GM19324 (cell line): ENCODE data around the gene GPX5.
"Not testable (repeated sequence)": the region's sequence is repeated elsewhere in the genome, so short reads cannot be mapped to it uniquely, and the experiment has no call there.

Experiments used
- ATAC-seq: cut with Tn5 transposase; IDR thresholded peaks from one replicate; pipeline ENCODE4 v1.9.1; 2021; ENCODE audit warnings: mild to moderate bottlenecking, moderate library complexity; ENCODE audit not compliant: unreplicated experiment, low FRiP score

Gene GPX5

DNA sequence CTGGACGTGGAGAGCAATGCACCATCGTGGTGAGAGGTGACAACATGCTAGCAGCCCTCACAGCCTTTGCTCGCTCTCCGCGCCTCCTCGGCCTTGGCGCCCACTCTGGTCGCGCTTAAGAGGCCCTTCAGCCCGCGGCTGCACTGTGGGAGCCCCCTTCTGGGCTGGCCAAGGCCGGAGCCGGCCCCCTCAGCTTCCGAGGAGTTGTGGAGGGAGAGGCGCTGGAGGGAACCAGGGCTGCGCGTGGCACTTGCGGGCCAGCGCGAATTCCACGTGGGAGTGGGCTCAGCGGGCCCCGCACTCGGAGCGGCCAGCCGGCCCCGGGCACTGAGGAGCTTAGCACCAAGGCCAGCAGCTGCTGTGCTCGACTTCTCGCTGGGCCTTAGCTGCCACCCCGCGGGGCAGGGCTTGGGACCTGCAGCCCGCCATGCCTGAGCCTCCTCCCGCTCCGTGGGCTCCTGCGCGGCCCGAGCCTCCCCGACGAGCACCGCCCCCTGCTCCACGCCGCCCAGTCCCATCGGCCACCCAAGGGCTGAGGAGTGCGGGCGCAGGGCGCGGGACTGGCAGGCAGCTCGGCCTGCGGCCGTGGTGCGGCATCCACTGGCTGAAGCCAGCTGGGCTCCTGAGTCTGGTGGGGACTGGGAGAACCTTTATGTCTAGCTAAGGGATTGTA lies 13.9 kb upstream of the GPX5 start:
- ATAC-seq = no peak

DNA sequence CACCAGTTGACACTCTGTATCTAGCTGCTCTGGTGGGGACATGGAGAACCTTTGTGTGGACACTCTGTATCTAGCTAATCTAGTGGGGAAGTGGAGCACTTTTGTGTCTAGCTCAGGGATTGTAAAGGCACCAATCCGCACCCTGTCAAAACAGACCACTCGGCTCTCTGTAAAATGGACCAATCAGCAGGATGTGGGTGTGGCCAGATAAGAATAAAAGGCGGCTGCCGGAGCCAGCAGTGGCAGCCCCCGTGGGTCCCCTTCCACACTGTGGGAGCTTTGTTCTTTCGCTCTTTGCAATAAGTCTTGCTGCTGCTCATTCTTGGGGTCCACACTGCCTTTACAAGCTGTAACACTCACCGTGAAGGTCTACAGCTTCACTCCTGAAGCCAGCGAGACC lies 13.3 kb upstream of the GPX5 start:
- not testable (repeated sequence) for ATAC-seq

- ATAC-seq = no peak
These were observed 10.0 kb upstream of the GPX5 start, which contains the start of gene GPX6 for GRCh38 chr6:28515676-28516075. TSS of gene GPX6 (minus strand) at chr6:28515793. CDS start at chr6:28515743, 50 bp downstream.

GRCh38 chr6:28517964-28518363 lies 7.7 kb upstream of the GPX5 start:
- ATAC-seq = no peak

- ATAC-seq = no peak
These were observed 3.0 kb upstream of the GPX5 start for GRCh38 chr6:28522594-28523240.

- ATAC-seq = no peak
These were observed 2.4 kb upstream of the GPX5 start for GRCh38 chr6:28523241-28523622.

GRCh38 chr6:28530777-28531176 lies 5.1 kb downstream of the GPX5 start:
- no peak for ATAC-seq

DNA sequence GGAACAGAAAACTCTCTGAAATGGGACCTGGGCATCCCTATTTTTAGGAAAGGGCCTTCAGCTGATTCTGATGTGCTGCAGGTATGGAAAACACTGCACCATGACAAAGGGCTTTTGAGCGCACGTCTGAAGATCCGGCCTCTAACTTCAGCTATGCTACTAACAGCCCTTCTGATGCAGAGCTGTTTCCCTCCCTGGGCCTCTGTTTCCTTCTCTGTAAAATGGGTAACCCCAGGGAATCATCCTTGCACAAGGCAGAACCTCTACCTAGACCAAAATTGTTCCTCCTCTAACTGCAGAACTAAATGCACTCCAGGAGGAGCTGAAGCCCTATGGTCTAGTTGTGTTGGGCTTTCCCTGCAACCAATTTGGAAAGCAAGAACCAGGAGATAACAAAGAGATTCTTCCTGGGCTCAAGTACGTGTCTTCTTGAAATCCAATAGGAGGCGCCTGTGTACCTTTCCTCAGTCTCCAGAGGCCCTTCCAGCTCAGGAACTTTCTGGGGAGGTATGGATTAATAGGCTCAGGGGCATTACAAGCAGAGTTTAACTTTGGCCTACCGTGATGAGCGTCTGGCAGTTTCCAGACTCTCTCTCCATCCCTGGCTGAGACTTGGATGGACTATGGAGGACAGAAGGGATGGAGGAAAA lies 5.9 kb downstream of the GPX5 start:
- no peak for ATAC-seq

- ATAC-seq = no peak
These were observed 8.6 kb downstream of the GPX5 start for GRCh38 chr6:28534306-28534705.

GRCh38 chr6:28534875-28535274 lies 9.2 kb downstream of the GPX5 start:
- ATAC-seq = no peak

DNA sequence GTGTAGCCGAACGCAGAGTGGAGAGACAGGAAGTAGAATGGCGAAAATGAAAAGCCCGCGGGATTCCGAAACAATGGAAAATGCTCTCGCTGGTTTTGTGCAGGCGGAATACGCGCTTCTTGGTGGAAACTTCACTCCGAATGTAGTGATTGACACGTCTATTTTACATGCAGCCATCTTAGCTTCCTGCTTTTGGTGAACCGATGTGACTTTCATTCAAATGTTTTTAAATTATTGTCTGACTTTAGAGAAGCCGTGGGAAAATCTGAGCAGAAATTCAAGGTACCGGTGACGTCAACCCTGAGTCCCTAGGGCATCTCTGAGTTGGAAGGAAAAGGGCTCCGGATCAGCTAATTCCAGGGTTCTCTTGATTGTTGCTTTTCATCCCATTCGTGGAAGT lies 11.4 kb downstream of the GPX5 start:
- ATAC-seq = no peak

- no peak for ATAC-seq
These were observed 11.9 kb downstream of the GPX5 start for GRCh38 chr6:28537509-28538140.

DNA sequence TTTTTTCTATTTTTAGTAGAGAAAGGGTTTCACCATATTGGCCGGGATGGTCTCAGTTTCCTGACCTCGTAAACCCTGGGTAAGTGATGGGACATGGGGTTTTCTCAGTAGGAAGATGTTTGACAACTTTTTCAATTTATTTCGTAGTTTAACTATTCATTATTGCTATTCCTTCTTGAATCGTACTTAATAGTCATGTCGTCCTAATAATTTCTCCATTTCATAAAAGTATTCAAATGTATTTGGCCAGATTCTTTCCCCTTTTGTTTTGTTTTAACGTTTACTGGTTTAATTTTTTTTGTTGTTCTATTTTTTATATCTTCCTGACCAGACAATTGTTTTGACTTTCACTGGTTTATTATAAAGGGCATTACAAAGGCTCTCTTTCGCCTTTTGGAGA lies 16.3 kb downstream of the GPX5 start:
- ATAC-seq = no peak

DNA sequence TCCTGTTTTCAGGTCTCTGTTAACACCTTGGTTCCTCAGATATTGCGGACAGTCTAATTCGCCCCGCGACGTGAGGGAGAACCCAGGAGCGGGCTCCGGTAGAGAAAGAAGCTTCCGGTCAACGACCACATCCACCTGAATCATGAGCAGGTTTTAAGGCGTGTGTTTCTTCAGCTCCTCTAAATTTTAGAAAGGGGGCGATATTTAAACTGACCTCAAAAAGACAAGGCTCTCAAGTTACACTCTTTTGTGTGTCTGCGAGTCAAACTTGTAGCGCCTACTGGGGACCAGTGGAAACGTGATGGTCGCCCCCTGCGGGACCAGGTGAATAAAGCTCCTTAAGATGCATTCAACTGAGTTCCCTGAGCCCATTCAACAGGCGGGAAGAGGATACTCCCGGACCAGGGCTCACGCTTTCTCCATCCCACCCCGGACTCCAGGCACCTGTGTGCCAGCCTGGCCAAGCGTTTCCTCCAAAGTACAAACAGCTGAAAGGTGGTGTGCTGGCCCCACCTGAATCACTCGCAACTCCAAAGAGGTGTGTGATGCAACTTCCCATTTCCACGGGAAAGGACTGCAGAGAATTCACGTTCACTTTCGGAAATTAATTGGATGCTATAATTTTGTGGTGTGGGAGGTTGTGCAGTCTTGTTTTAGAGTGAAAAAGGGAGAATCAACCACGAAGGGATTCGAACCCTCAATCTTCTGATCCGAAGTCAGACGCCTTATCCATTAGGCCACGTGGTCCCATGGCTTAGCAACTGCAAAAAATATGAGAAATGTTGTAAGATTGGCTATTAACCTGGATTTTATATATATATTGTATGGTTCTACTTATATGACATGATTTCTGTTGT lies 17.0 kb downstream of the GPX5 start:
- peak; percentile 74 for ATAC-seq

DNA sequence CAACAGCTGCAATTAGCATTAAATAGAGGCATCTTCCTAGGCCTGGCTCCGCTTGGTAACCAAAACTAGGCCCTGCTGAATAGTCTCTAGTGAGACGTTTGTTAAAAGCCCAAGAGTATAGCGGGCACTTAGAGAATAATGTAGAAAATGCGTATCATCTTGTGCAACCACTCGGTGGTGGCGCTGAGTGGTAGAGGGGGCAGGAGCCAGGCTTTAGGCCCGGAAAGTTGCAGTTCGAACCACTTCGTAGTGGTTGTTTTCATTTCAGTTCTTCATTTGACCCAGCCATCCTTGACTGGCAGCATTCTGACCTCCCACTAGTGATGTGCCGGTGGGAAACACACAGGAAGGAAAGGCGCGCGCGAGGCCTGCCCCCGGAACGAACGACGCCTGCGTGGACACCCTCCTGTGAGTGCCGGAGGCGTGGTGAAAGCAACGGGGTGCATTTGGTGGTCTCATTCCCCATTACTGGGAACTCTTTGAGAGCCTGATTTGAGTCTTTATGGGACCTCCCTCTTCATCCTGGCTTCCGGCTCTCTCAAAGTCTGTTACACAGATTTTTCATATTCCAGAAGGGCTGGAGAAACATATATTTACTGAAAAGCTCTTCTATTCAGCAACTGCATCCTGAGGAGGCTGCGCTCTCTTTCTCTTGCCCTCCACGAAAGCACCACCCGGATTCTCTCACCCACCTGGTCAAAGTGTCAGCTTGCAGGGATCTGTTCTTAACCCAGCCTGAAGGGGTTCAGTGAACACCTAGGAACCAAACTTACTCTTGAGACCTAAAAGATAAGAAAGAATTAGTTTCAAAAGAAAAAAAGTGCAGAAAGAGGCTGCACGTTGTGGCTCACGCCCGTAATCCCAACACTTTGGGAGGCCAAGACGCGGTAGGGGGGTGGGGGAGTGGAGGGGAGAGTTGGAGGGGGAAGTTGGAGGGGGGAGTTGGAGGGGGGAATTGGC lies 18.2 kb downstream of the GPX5 start:
- no peak for ATAC-seq

- no peak for ATAC-seq
These were observed 20.3 kb downstream of the GPX5 start for GRCh38 chr6:28545955-28546354.

GRCh38 chr6:28547003-28547402 lies 21.3 kb downstream of the GPX5 start:
- not testable (repeated sequence) for ATAC-seq

DNA sequence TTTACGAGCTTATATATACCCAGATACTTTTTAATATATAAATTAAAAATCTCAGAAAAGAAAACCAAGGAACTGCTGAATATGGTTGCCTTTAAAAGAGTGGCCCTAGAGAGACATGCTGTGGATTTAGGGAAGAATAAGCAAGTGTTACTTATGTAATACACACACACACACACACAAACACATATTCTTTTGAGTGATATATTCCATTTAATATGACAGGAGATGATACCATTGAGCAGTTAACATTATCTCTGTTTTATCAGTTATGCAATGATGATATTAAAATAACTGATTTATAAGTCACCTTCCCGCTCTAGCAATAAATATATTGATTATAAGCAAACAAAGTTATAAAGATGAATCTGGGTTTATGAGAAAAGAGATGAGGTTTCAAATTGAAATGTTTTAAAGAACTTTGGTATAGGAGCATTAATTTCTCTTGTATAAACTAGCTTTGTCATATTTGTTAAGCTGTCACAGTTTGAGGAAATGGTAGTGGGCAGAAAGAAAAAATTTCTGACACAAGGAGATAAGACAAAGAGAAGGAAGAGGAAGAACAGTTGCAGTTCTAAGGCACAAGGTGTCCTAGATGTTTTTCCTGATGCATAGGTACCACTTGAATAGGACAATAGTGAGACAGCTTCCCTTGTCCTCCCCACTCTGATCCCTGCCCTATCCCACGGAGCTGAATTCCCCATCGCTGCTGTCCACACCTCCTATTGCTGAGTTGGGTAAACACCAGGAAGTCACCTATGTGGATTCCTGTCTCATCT lies 26.4 kb downstream of the GPX5 start:
- no peak for ATAC-seq
